ENCODE measurements around the gene PRR18.
"Not testable (repeated sequence)": the region's sequence is repeated elsewhere in the genome, so short reads cannot be mapped to it uniquely, and the experiment has no call there.

PRR18 gene, protein sequence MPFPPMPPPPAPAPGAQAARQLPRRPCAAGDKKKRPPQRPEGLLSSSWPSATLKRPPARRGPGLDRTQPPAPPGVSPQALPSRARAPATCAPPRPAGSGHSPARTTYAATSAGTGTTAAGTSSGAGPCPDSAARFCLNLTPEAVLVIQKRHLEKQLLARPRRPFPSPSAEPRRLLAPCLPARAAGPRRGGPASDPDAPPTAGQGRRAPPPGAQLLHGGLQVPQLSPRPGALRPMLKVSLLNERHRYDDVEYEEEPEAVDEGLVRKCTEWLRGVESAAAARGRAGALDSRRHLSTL

DNA sequence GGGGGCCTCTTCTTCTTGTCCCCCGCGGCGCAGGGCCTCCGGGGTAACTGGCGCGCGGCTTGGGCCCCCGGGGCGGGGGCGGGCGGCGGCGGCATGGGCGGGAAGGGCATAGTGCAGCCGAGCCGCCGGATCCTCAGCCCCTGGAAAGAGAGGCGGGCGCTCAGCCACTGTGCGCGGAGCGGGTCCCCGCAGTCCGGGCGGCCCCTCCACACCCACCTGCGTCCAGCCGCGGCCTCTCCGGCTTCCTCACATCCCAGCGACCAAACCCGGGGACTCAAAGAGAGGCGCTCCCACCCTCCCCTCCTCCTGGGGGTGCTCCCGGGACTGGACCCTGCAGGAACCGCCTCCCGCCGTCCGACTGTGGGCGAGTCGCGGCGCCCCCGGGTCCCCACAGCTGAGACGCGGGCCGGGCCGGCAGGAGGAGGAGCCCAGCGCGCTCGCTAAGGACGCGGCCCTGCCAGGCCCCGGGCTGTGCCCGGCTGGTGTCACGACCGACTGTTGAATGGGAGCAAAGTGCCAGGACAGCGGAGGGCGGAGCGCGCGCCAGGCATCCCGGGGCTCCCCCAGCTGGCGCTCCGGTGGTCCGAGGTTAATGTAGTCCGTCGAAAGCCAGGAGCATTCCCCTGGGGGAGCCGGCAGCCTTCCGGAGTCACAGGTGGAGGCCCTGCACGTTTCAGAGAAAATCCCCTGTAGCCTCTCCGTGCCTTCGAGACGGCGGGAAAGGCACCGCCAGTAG lies at the start of gene PRR18:
Gene PRR18 (minus strand): TSS at position 360 of the 736 bp plus-strand sequence. CDS start 250 bp downstream, at position 110.
- DNase-seq (ENCODE audit: low read depth in 2 of 2), result no peak

GRCh38 chr6:166355552-166355951 lies 47.4 kb upstream of the PRR18 start:
- no peak for DNase-seq (ENCODE audit: low read depth in 2 of 2)

DNA sequence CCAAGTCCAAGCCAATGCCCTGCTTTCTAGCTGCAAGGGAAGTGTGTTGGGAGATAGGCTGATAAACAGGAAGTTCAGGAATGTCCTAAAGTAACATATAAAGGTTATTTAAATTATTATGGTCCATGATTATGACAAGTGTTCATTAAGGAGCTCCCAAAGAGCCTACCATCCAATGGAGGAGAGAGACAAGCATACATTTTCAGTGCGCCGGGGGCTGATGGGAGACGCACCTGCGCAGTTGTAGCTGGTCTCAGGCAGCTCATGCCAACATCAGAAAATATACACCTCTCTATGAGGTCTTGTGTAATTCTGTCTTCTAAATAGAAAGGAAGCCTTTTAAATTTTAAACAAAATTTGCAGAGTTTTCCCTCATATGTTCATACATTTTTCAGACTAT lies 46.8 kb upstream of the PRR18 start:
- no peak for DNase-seq (ENCODE audit: low read depth in 2 of 2)

DNA sequence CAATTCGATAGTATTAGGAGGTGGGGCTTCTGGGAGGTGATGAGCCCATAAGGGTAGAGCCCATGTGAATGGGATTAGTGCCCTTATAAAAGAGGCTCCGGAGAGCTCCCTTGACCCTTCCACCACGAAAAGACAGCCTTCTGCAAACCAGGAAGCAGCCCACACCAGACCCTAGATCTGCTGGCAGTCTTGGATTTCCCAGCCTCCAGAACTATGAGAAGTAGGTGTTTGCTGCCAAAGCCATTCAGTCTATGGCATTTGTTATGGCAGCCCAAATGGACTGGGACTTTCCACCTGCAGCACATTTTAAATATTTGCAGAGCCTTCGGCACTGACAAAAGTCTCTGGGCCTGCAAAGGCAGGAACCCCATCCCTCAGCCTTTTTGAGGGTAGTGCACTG lies 46.0 kb upstream of the PRR18 start:
- no peak for DNase-seq (ENCODE audit: low read depth in 2 of 2)

- DNase-seq (ENCODE audit: low read depth in 2 of 2), result no peak
Observed at GRCh38 chr6:166353507-166353906, 45.3 kb upstream of the PRR18 start.

GRCh38 chr6:166352923-166353322 lies 44.7 kb upstream of the PRR18 start:
- DNase-seq (ENCODE audit: low read depth in 2 of 2), result no peak

- DNase-seq (ENCODE audit: low read depth in 2 of 2), result no peak
Observed at GRCh38 chr6:166351715-166352285, 43.6 kb upstream of the PRR18 start.

DNA sequence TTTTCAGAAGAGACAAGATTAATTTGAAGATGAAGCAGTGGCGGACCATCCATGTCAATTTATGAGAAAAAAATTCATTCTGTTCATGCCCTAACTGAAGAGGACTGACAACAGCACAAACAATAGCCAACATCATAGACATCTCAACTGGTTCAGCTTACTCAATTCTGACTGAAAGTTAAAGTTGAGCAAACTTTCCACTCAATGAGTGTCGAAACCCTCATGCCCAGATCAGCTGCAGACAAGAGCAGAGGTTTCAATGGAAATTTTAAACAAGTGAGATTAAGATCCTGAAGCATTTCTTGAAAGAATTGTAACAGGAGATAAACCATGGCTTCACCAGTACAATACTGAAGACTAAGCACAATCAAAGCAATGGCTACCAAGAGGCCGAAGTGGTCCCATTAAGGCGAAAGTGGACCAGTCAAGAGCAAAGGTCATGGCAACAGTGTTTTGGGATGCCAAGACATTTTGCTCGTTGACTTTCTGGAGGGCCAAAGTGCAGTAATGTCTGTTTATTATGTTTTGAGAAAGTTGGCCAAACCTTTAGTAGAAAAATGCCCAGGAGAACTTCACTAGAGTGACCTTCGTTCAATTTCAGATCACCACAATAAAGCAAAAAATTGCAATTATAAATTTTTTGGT lies 40.2 kb upstream of the PRR18 start:
- DNase-seq (ENCODE audit: low read depth in 2 of 2), result no peak

DNA sequence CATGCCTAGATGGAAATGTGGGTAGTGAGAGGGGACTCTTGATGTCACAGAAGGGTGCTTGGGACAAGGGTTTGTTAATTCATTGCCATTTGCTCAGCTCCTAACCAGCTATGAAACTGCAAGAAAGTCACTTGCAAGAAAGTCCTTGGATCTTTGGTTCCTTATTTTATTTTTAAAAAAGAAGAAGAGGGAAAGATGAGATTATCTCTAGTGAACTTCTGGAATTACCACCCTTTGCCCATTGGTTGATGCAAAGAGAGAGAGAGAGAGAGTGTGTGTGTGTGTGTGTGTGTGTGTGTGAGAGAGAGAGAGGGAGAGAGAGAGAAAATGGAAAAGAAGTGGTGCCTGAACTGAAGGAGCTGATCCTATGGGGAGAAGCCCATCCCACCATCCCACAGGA lies 38.8 kb upstream of the PRR18 start:
- no peak for DNase-seq (ENCODE audit: low read depth in 2 of 2)

GRCh38 chr6:166346449-166346848 lies 38.3 kb upstream of the PRR18 start:
- DNase-seq (ENCODE audit: low read depth in 2 of 2), result no peak

GRCh38 chr6:166345672-166346071 lies 37.5 kb upstream of the PRR18 start:
- not testable (repeated sequence) for DNase-seq (ENCODE audit: low read depth in 2 of 2)

DNA sequence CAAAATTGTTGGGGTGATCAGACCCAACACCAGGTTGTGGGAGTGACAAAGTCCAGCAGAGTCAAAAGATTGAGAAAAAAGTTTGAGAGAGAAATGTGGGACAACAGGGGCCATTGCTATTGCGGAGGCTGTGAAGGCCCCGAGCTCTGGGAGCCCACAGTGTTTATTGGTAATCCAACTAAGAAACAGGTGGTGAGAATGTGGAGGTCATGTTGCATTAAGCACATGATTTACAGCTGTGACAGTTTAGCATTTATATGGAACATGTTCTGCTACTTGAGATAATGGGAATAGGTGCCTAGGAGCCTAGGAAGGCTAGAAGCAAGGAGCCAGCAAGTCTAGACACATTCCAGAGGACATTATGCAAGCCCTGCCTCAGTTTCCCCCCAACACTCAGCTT lies 36.7 kb upstream of the PRR18 start:
- DNase-seq (ENCODE audit: low read depth in 2 of 2), result not testable (repeated sequence)

DNA sequence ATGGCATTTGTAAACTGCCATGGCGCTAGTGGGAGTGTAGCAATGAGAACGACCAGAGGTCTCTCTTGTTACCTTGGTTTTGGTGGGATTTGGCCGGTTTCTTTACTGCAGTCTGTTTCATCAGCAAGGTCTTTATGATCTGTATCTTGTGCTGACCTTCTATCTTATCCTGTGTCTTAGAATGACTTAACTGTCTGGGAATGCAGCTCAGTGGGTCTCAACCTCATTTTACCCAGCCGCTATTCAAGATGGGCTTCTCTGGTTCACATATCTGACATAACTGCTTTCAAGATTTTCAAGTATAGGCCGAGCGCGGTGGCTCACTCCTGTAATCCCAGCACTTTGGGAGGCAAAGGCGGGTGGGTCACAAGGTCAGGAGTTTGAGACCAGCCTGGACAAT lies 36.0 kb upstream of the PRR18 start:
- no peak for DNase-seq (ENCODE audit: low read depth in 2 of 2)

DNA sequence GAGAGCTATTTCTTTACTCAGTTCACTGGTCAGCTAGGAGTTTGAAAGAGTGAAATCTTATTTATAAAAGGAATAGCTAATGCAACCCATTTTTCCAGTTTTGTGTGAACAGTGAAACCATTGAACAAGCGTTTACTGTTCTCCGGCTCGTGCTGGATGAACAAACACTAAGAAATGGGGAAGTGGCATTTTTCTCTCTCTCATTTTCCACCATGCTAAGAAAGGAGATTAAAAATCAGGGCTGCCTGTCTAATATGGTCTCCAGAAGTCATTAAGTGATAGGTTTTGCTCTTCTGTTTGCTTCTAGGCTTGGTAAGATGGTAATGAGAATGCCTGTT lies 34.9 kb upstream of the PRR18 start:
- DNase-seq (ENCODE audit: low read depth in 2 of 2), result no peak

- peak; percentile 69 to 75 for DNase-seq (ENCODE audit: low read depth in 2 of 2)
Observed at GRCh38 chr6:166342349-166343149, 34.4 kb upstream of the PRR18 start, which contains the start of gene SFT2D1. Gene SFT2D1 (minus strand): TSS chr6:166342545. CDS start chr6:166342481, 64 bp downstream.

DNA sequence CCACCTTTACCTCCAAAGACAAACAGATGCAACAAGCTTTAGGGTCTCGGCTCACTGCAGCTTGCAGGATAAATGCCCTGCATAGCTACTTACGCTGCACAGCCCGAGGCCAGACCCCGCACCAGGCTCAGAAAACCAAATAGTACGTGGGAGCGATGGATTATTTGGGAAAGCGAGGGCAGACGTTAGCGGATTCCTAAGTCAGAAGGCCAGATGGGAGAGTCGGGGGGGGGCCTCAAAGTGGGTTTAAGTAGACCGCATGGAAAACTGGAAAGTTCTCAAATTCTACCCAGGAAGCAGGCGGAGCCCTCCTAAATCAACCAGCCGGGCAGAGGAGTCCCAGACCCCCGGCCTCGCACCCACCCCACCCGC lies 33.8 kb upstream of the PRR18 start:
- DNase-seq (ENCODE audit: low read depth in 2 of 2), result no peak

GRCh38 chr6:166341464-166341863 lies 33.3 kb upstream of the PRR18 start:
- DNase-seq (ENCODE audit: low read depth in 2 of 2), result no peak

- no peak for DNase-seq (ENCODE audit: low read depth in 2 of 2)
Observed at GRCh38 chr6:166338854-166339253, 30.7 kb upstream of the PRR18 start.

DNA sequence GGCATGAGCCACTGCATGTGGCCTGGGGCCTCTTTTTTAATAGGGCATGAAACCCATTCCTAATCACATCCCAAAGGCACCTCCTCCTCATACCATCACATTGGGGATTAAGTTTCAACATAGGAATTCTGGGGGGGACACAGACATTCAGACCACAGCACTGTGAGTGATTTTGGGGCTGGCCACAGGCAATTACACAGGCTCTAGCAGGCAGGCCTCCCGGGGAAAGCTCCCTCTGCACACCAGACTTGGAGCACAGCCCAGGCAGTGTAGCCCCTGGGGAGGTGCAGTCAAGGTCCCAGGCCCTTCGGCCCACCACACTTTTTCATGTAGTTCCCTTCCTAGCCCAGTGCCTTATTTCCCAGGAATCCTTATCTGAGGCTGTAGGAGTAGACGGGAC lies 28.7 kb upstream of the PRR18 start:
- no peak for DNase-seq (ENCODE audit: low read depth in 2 of 2)

DNA sequence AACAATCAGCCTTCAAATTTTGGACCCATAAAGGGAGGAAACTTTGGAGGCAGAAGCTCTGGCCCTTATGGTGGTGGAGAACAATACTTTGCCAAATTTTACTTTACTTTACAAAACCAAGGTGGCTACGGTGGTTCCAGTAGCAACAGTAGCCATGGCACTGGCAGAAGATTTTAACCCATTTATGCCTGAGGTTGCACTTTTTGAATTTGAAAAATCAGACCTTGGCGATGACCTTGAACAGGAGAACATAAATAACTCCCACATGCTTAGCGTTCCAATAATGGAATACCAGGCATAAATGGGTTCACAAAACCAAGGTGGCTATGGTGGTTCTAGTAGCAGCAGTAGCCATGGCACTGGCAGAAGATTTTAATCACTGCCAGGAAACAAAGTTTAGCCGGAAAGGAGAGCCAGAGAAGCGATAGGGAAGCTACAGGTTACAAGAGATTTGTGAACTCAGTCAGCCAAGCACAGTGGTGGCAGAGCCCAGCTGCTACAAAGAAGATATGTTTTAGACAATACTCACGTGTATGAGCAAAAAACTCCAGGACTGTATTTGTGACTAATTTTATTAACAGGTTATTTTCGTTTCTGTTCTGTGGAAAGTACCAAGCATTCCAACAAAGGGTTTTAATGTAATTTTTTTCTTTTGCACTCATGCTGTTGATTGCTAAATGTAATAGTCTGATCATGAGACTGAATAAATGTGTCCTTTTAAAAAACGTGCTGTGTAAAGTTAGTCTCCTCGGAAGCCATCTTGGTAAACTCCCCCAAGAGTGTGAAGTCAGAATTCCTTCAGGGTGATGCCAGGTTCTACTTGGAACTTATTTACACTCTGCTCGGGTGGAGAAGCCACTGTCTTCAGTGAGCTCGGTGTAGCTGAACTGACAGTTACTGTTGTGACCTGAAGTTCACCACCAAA lies 27.4 kb upstream of the PRR18 start:
- DNase-seq (ENCODE audit: low read depth in 2 of 2), result no peak

GRCh38 chr6:166334878-166335277 lies 26.7 kb upstream of the PRR18 start:
- DNase-seq (ENCODE audit: low read depth in 2 of 2), result no peak
